IMR-90 (cell line): ENCODE measurements around the gene GNPTG. TPM values are rescaled to one million over a fixed set of nuclear protein-coding genes. Genes with fewer than 3 reads are reported as not detected.
A peak's percentile ranks its signal among the peaks of the same experiment; 100 is the strongest.

Source experiments
- ATAC-seq: fragments of 200-7000 bp; cut with Tn5 transposase; 2 replicates; pipeline ENCODE4 v1.9.1; 2020; ENCODE audit warnings: low read depth, mild to moderate bottlenecking, moderate library complexity
- BruUV-seq: library from RNA; stranded (reverse); fragments of 400-500 nt; replicated peaks from 2 replicates; lab custom pipeline; 2021; lab: Mats Ljungman, UMichigan
- CTCF ChIA-PET: fragments of 300-600 bp; formaldehyde crosslinking; extraction: SDS; loops from one replicate; lab custom pipeline; 2021; ENCODE audit warnings: antibody characterized with exemption; lab: Yijun Ruan, JAX
- POLR2A ChIA-PET: fragments of 300-600 bp; sonication (Branson Sonifier 250); formaldehyde crosslinking; loops from one replicate; lab custom pipeline; 2022; ENCODE audit warnings: antibody characterized with exemption; ENCODE audit not compliant: unreplicated experiment; lab: Charles Lee
- DNase-seq: peaks from one replicate; pipeline ENCODE4 v3.0.0; 2013
- H2AFZ ChIP-seq: replicated peaks from 2 replicates; pipeline ENCODE3; 2013; ENCODE audit warnings: low read length, mild to moderate bottlenecking; ENCODE audit not compliant: poor library complexity
- H2AK5ac ChIP-seq: 2 replicates; pipeline ENCODE4 v1.6.1; 2013; ENCODE audit warnings: low read depth, low read length, inconsistent platforms
- H2AK9ac ChIP-seq: replicated peaks from 2 replicates; pipeline ENCODE3; 2013; ENCODE audit warnings: mild to moderate bottlenecking, low read depth, low read length, moderate library complexity; ENCODE audit not compliant: poor library complexity
- H2BK120ac ChIP-seq: 2 replicates; pipeline ENCODE4 v1.6.1; 2013; ENCODE audit warnings: low read depth, low read length, inconsistent platforms
- H2BK15ac ChIP-seq: 3 replicates; pipeline ENCODE4 v1.6.1; 2013; ENCODE audit warnings: low read depth, low read length, inconsistent platforms
- H2BK20ac ChIP-seq: 2 replicates; pipeline ENCODE4 v1.6.1; 2013; ENCODE audit warnings: low read depth, mild to moderate bottlenecking, inconsistent platforms, low read length, moderate library complexity
- H2BK5ac ChIP-seq: 2 replicates; pipeline ENCODE4 v1.6.1; 2013; ENCODE audit warnings: mild to moderate bottlenecking, low read depth, low read length, inconsistent platforms; ENCODE audit not compliant: poor library complexity, severe bottlenecking
- H3K14ac ChIP-seq: replicated peaks from 2 replicates; pipeline ENCODE4 v1.6.1; 2013; ENCODE audit warnings: low read depth, low read length, inconsistent platforms
- H3K18ac ChIP-seq: 2 replicates; pipeline ENCODE4 v1.6.1; 2013; ENCODE audit warnings: low read depth, low read length, control low read depth
- H3K23ac ChIP-seq: 2 replicates; pipeline ENCODE4 v1.6.1; 2013; ENCODE audit warnings: low read depth, low read length, inconsistent platforms
- H3K27ac ChIP-seq: 2 replicates; pipeline ENCODE4 v1.5.1; 2013; ENCODE audit warnings: mild to moderate bottlenecking, control low read depth, low read length; ENCODE audit not compliant: insufficient read depth
- H3K27me3 ChIP-seq: 2 replicates; pipeline ENCODE4 v1.6.1; 2013; ENCODE audit warnings: low read length; ENCODE audit not compliant: control insufficient read depth, insufficient read depth
- H3K36me3 ChIP-seq: 2 replicates; pipeline ENCODE4 v1.6.1; 2013; ENCODE audit warnings: low read length, mixed read lengths; ENCODE audit not compliant: control insufficient read depth, insufficient read depth
- H3K4ac ChIP-seq: 2 replicates; pipeline ENCODE4 v1.6.1; 2013; ENCODE audit warnings: low read depth, low read length, inconsistent platforms
- H3K4me1 ChIP-seq: 2 replicates; pipeline ENCODE4 v1.6.1; 2013; ENCODE audit warnings: low read length, mixed read lengths; ENCODE audit not compliant: control insufficient read depth, insufficient read depth
- H3K4me2 ChIP-seq: 2 replicates; pipeline ENCODE4 v1.6.1; 2013; ENCODE audit warnings: low read depth, mild to moderate bottlenecking, control low read depth, low read length, moderate library complexity
- H3K4me3 ChIP-seq: 2 replicates; pipeline ENCODE4 v1.5.1; 2013; ENCODE audit warnings: low read depth, mild to moderate bottlenecking, control low read depth, low read length, moderate library complexity; ENCODE audit not compliant: insufficient read depth
- H3K56ac ChIP-seq: 2 replicates; pipeline ENCODE4 v1.6.1; 2013; ENCODE audit warnings: low read length, inconsistent platforms; ENCODE audit not compliant: insufficient read depth; ENCODE audit errors: extremely low read depth
- H3K79me1 ChIP-seq, 2 experiments: 2 replicates each; pipeline ENCODE4 v1.6.1; 2013; ENCODE audit warnings: low read length in 2 of 2, inconsistent platforms in 1 of 2, low read depth in 1 of 2
- H3K9ac ChIP-seq: 2 replicates; pipeline ENCODE4 v1.6.1; 2013; ENCODE audit warnings: low read depth, low read length, control low read depth
- H3K9me1 ChIP-seq: 2 replicates; pipeline ENCODE4 v1.6.1; 2013; ENCODE audit warnings: low read length, inconsistent platforms; ENCODE audit not compliant: insufficient read depth
- H3K9me3 ChIP-seq: 2 replicates; pipeline ENCODE4 v1.6.1; 2013; ENCODE audit warnings: low read length; ENCODE audit not compliant: control insufficient read depth, insufficient read depth
- H4K20me1 ChIP-seq: 2 replicates; pipeline ENCODE4 v1.6.1; 2013; ENCODE audit warnings: low read length, inconsistent platforms; ENCODE audit not compliant: insufficient read depth
- H4K5ac ChIP-seq: 2 replicates; pipeline ENCODE4 v1.6.1; 2013; ENCODE audit warnings: mild to moderate bottlenecking, low read depth, low read length, control low read depth
- H4K8ac ChIP-seq, 2 experiments: 2 replicates each; pipeline ENCODE4 v1.6.1; 2013; ENCODE audit warnings: low read depth in 2 of 2, low read length in 2 of 2, control low read depth in 1 of 2, inconsistent platforms in 1 of 2
- H4K91ac ChIP-seq: 2 replicates; pipeline ENCODE4 v1.6.1; 2013; ENCODE audit warnings: low read depth, low read length, inconsistent platforms; ENCODE audit not compliant: insufficient read depth
- BHLHE40 ChIP-seq: fragments of 150-350 bp; IDR thresholded peaks from 2 replicates; pipeline ENCODE4 v1.6.1; 2016; ENCODE audit warnings: mild to moderate bottlenecking, low read depth, low read length
- CEBPB ChIP-seq: IDR thresholded peaks from 2 replicates; pipeline ENCODE4 v1.6.1; 2012; ENCODE audit warnings: low read depth, low read length, improper control_type of control experiment
- CHD1 ChIP-seq: IDR thresholded peaks from 2 replicates; pipeline ENCODE4 v1.6.1; 2012; ENCODE audit warnings: low read depth, low read length, improper control_type of control experiment
- CTCF ChIP-seq: conservative IDR thresholded peaks from 2 replicates; pipeline ENCODE4 v1.5.1; 2012; ENCODE audit warnings: mild to moderate bottlenecking, low read depth, low read length, improper control_type of control experiment
- ELK1 ChIP-seq: fragments of 150-350 bp; IDR thresholded peaks from 2 replicates; pipeline ENCODE4 v1.6.1; 2016; ENCODE audit warnings: low read depth, mild to moderate bottlenecking, low read length, moderate library complexity, borderline replicate concordance
- FOS ChIP-seq: fragments of 150-350 bp; IDR thresholded peaks from 2 replicates; pipeline ENCODE4 v1.6.1; 2016; ENCODE audit warnings: low read depth, low read length
- MAZ ChIP-seq: IDR thresholded peaks from 2 replicates; pipeline ENCODE4 v1.6.1; 2012; ENCODE audit warnings: low read depth, mild to moderate bottlenecking, low read length, improper control_type of control experiment, moderate library complexity, borderline replicate concordance
- MXI1 ChIP-seq: IDR thresholded peaks from 2 replicates; pipeline ENCODE4 v1.6.1; 2012; ENCODE audit warnings: low read depth, mild to moderate bottlenecking, low read length, moderate library complexity, borderline replicate concordance
- NFE2L2 ChIP-seq: fragments of 150-350 bp; IDR thresholded peaks from 2 replicates; pipeline ENCODE4 v1.6.1; 2016; ENCODE audit warnings: low read depth, mild to moderate bottlenecking, low read length
- RAD21 ChIP-seq: IDR thresholded peaks from 2 replicates; pipeline ENCODE4 v1.6.1; 2012; ENCODE audit warnings: low read length, improper control_type of control experiment
- RCOR1 ChIP-seq: IDR thresholded peaks from 2 replicates; pipeline ENCODE4 v1.6.1; 2012; ENCODE audit warnings: mild to moderate bottlenecking, low read length, improper control_type of control experiment; ENCODE audit not compliant: insufficient replicate concordance
- RFX5 ChIP-seq: IDR thresholded peaks from 2 replicates; pipeline ENCODE4 v1.8.0; 2012; ENCODE audit warnings: low read depth, mild to moderate bottlenecking, low read length, moderate library complexity
- USF2 ChIP-seq: fragments of 150-350 bp; IDR thresholded peaks from 2 replicates; pipeline ENCODE4 v1.6.1; 2017; ENCODE audit warnings: mild to moderate bottlenecking, antibody characterized with exemption, low read length, low read depth
- WGBS, 2 experiments: methylation state at CpG; one replicate each; pipeline versions ENCODE4 v1.1.5 to v1.1.7; 2013; ENCODE audit warnings: missing lambda C conversion rate in 2 of 2; ENCODE audit not compliant: insufficient read length in 1 of 2; ENCODE audit errors: extremely low coverage in 2 of 2; 5-methylcytosine and 5-hydroxymethylcytosine counted together
- dilution Hi-C: fragments of 300-500 bp; cut with HindIII; formaldehyde crosslinking; loops from one replicate; pipeline ENCODE4 v1.14.3; 2018; ENCODE audit warnings: low sequenced_read_pairs; ENCODE audit not compliant: unreplicated experiment
- in situ Hi-C: fragments of 300-500 bp; cut with MboI; formaldehyde crosslinking; loops from 3 replicates; pipeline ENCODE4 v1.14.3; 2019; ENCODE audit warnings: low sequenced_read_pairs, inconsistent platforms, mixed read lengths
- intact Hi-C: fragments of 100-400 bp; cut with micrococcal nuclease; formaldehyde crosslinking; loops from 2 replicates; pipeline ENCODE4 v1.10.0; 2022
- polyA plus RNA-seq, 3 experiments: library from polyadenylated mRNA; depleted of rRNA; stranded (reverse); fragments of >200 nt; gene quantifications; 2 replicates each; pipeline ENCODE4 v1.2.3, GENCODE V29; 2012; ENCODE audit warnings: low replicate concordance in 1 of 3
- total RNA-seq: library from RNA; depleted of rRNA; stranded (reverse); fragments of >200 nt; gene quantifications from 2 replicates; pipeline ENCODE4 v1.2.3, GENCODE V29; 2012

The GNPTG gene
- total and polyA plus RNA-seq, 2 of the 4 experiments (the other 2 are of a cell fraction), result 14.9 to 70.8 TPM

GRCh38 chr16:1408171-1408837, 56.6 kb downstream of the GNPTG start:
- H2BK5ac ChIP-seq, result no peak overlapping the region
- 0 out of 2 replicates have a peak overlapping the region, but pooled peaks have one; percentile 8 for H2AK5ac ChIP-seq
- H3K14ac ChIP-seq, result no peak overlapping the region
- H3K4ac ChIP-seq, result peak overlapping the region; percentile 51; the same call in 1 of the 2 replicates
- TF ChIP-seq ELK1 (no peak), BHLHE40 (no peak), RCOR1 (no peak), MAZ (peak; percentile 97), CEBPB (no peak), FOS (peak; percentile 18; the same call in 1 of the 2 replicates), USF2 (peak; percentile 96), CHD1 (no peak), NFE2L2 (no peak), RFX5 (no peak), MXI1 (peak; percentile 82), CTCF (no peak), RAD21 (no peak)
- H3K23ac ChIP-seq, result no peak overlapping the region
- H3K4me2 ChIP-seq, result peak overlapping the region; percentile 96
- no TSS peak for BruUV-seq
- peaks cover 5 to 53% of the 10 kb centered on the region in 2 experiments for H3K79me1 ChIP-seq
- dilution Hi-C loops (no loop called here), intact Hi-C loops (no loop called here), in situ Hi-C loops (no loop called here)
- WGBS, 2 experiments, result 0% methylated on average over 6 of the region's 42 CpGs; no CpG with 5 or more reads in 1 of the 2 experiments
- H2BK120ac ChIP-seq, result no peak overlapping the region
- H3K4me3 ChIP-seq, result peak overlapping the region; percentile 93
- H3K36me3 ChIP-seq, result peaks cover 17% of the 10 kb centered on the region
- CTCF ChIA-PET, result interaction anchor here (0.7 kb wide), 1 partner anchor 15 kb away, joined by 3 read pairs; no protein-coding TSS in a partner anchor
- H3K27ac ChIP-seq, result peak overlapping the region; percentile 57
- H3K27me3 ChIP-seq, result no peaks in the 10 kb centered on the region
- peaks cover 6% of the 10 kb centered on the region; the same call in 1 of the 2 replicates for H3K4me1 ChIP-seq
- peak overlapping the region in 1 of 2 experiments; percentile 71; a peak in 2 of 4 replicates for H4K8ac ChIP-seq
- H4K91ac ChIP-seq, result no peak overlapping the region
- H3K56ac ChIP-seq, result peak overlapping the region; percentile 17; the same call in 1 of the 2 replicates
- ATAC-seq, result peak; percentile 98
- no peak overlapping the region for H4K5ac ChIP-seq
- H2BK20ac ChIP-seq, result no peak overlapping the region
- H4K20me1 ChIP-seq, result no peaks in the 10 kb centered on the region; the same call in none of the 2 replicates
- POLR2A ChIA-PET, result interaction anchor here (0.6 kb wide), 1 partner anchor 19 kb away, joined by 3 read pairs; no protein-coding TSS in a partner anchor
- peak overlapping the region; percentile 96 for H2AFZ ChIP-seq
- no peaks in the 10 kb centered on the region for H3K9me3 ChIP-seq
- peak overlapping the region; percentile 57 for H2AK9ac ChIP-seq
- no peak overlapping the region for H2BK15ac ChIP-seq
- H3K9ac ChIP-seq, result peak overlapping the region; percentile 66
- DNase-seq, result peak; percentile 81
- no peaks in the 10 kb centered on the region for H3K9me1 ChIP-seq
- H3K18ac ChIP-seq, result no peak overlapping the region
